RWPE1 (cell line): ENCODE data around the gene NLRP8.
"Not testable (repeated sequence)": the region's sequence is repeated elsewhere in the genome, so short reads cannot be mapped to it uniquely, and the experiment has no call there.

Experiments used
- CTCF ChIA-PET: fragments of 350-600 bp; sonication (Branson Sonifier 250); formaldehyde crosslinking; extraction: SDS; loops from one replicate; lab custom pipeline; 2021; lab: Yijun Ruan, JAX
- POLR2A ChIA-PET: fragments of 400-600 bp; formaldehyde crosslinking; extraction: SDS; loops from one replicate; lab custom pipeline; 2020; ENCODE audit warnings: antibody characterized with exemption; ENCODE audit not compliant: low non-redundant PET; lab: Yijun Ruan, JAX
- DNase-seq: peaks from one replicate; pipeline ENCODE4 v3.0.0; 2012; ENCODE audit warnings: low spot score
- H3K27ac ChIP-seq: fragments of 450-650 bp; 2 replicates; pipeline ENCODE4 v1.5.1; 2017
- TF ChIP-seq, protein P1 (sequence below): fragments of 450-650 bp; conservative IDR thresholded peaks from 2 replicates; pipeline ENCODE4 v1.5.1; 2017; ENCODE audit warnings: low read depth, mild to moderate bottlenecking

Gene NLRP8

DNA sequence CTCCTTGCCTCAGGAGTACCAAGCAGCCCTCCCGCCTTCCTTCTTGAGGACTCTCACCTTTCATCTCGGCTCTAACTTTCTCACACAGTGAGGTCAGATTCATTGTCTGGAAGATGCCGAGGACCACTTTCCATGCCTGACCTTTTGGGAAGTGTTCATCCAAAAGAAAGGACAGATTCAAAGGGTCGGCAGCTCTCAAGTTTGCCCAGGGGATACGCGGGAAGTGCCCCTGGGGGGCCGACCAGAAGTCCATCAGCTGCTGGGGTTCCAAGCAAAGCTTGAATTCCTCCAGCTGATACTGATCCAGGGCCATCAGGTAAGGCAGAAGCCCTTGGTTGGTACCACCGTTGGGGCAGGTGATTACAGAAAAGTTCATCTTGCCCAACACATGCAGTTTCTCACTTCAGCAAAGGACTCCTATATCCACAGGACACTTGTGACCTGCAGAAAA lies 15.7 kb upstream of the NLRP8 start, which contains the start of gene NLRP13:
Gene NLRP13 (minus strand): TSS at position 401 of the 451 bp plus-strand sequence. CDS start 25 bp downstream, at position 376.
- ChIA-PET CTCF (no interaction called here), POLR2A (no interaction called here)
- H3K27ac ChIP-seq, result no peak within 1 kb of the TSS
- no peak for DNase-seq
- TF ChIP-seq, protein P1, sequence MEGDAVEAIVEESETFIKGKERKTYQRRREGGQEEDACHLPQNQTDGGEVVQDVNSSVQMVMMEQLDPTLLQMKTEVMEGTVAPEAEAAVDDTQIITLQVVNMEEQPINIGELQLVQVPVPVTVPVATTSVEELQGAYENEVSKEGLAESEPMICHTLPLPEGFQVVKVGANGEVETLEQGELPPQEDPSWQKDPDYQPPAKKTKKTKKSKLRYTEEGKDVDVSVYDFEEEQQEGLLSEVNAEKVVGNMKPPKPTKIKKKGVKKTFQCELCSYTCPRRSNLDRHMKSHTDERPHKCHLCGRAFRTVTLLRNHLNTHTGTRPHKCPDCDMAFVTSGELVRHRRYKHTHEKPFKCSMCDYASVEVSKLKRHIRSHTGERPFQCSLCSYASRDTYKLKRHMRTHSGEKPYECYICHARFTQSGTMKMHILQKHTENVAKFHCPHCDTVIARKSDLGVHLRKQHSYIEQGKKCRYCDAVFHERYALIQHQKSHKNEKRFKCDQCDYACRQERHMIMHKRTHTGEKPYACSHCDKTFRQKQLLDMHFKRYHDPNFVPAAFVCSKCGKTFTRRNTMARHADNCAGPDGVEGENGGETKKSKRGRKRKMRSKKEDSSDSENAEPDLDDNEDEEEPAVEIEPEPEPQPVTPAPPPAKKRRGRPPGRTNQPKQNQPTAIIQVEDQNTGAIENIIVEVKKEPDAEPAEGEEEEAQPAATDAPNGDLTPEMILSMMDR, result no peak

DNA sequence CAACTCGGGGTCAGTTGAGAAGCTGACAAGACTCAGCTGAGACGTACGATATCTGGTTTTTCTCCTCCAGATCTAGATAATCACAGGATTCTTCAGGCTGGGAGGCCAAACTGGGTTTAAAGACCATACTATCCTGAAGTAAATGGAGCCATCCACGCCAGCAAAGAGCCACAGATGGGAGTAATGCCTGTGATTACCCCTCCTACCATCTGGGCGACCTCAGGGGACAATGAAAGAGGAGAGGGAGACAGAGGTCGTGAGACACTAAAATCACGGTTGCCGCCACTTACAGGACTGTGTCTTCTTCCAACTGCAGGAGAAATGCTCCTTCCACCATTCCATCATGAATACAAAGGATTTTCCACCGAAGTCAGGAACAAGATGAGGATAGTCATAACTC lies 12.4 kb upstream of the NLRP8 start:
- TF ChIP-seq, protein P1, result no peak
- CTCF ChIA-PET, result no interaction called here
- POLR2A ChIA-PET, result no interaction called here

DNA sequence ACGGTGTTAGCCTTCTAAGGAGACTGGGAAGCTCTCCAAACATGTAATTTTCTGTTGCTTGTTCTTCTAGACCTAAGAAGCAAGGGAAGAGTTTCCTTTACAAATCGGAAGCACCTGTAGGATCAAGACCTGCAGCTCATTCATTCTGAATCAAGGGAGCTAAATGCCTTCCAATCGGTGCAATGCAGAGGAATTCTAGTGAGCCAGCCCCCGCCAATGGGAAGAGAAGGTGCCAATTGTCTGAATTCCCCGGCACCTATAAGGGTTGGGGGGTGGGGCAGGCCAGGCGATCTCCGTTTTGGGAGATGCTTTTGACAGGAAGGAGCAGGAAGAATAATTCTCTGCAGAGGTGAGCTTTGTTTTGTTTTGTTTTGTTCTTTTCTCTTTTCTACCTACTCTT lies 8.4 kb upstream of the NLRP8 start:
- no peak for DNase-seq
- TF ChIP-seq, protein P1, result no peak
- POLR2A ChIA-PET, result no interaction called here
- no peak overlapping the region for H3K27ac ChIP-seq
- CTCF ChIA-PET, result no interaction called here

More for the DNA sequence above, 12.4 kb upstream of the NLRP8 start:
- no peak overlapping the region for H3K27ac ChIP-seq
- no peak for DNase-seq

DNA sequence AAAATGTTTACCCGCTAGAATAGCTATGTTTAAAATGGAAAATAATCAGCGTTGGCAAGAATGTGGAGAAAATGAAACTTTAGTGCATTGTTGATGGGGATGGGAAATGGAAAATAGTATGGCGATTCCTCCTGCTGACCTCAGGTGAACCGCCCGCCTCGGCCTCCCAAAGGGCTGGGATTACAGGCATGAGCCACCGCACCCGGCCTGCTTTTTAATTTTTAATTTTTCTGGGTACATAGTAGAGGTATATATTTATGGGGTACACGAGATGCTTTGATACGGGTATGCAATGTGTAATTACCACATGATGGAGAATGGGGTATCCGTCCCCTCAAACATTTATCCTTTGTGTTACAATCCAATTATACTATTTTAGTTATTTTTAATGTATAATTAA lies 7.3 kb upstream of the NLRP8 start:
- CTCF ChIA-PET, result interaction anchor here (0.6 kb wide), 1 partner anchor 84 kb away, joined by 3 read pairs; no protein-coding TSS in a partner anchor
- no peak overlapping the region for H3K27ac ChIP-seq
- TF ChIP-seq, protein P1, result no peak
- DNase-seq, result no peak
- POLR2A ChIA-PET, result no interaction called here

DNA sequence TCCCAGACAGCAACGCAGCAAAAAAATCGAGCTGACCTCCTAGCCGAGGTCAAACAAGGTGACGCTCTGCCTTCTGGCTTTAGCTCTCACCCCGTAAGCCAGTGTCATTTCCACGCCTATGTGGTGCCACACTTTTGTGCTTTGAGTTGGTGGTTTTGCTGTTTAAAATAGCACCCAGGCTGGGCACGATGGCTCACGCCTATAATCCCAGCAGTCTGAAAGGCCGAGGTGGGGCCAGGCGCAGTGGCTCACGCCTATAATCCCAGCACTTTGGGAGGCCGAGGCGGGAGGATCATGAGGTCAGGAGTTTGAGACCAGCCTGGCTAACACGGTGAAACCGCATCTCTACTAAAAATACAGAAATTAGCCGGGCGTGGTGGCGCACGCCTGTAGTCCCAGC lies 2.9 kb downstream of the NLRP8 start:
- DNase-seq, POLR2A ChIA-PET, CTCF ChIA-PET, H3K27ac ChIP-seq: not testable (repeated sequence)

DNA sequence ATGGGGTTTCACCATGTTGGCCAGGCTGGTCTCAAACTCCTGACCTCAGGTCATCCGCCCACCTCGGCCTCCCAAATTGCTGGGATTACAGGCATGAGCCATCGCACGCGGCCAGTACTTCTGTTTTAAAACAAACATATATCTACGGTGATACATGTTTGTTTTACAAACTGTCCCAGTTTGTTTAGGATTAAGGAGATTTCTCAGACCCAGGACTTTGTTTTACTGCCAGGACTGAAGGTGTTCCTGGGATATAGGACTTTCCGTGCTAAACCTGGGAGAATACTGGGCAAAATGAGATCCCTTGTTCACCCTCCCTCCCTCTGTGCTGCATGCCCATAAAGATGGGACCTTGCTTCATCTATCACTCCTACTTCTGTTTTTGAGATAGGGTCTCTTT lies 8.8 kb downstream of the NLRP8 start:
- CTCF ChIA-PET, result no interaction called here
- H3K27ac ChIP-seq, result no peak overlapping the region
- no peak for DNase-seq
- POLR2A ChIA-PET, result no interaction called here
- TF ChIP-seq, protein P1, result no peak

DNA sequence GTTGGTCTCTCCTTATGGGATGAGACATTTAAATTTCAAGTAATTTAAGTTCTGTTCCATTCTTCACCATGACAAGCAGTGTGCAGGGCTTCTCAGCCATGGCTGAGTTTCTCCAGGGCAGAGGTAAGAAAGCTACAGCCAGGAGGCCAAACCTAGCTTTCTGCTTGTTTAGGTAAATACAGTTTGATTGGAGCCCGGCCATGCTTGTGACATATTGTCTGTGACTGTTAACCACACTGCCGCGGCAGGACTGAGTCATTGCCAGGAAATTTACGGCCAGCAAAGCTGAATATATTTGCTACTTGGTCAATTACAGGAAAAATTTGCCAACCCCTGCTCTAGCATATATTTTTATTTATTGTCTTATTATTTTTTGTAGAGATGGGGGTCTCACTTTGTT lies 10.7 kb downstream of the NLRP8 start:
- TF ChIP-seq, protein P1, result no peak
- no peak for DNase-seq
- POLR2A ChIA-PET, result no interaction called here
- no peak overlapping the region for H3K27ac ChIP-seq
- CTCF ChIA-PET, result no interaction called here
